Calu3 (cell line): ENCODE results near the gene BTRC. TPM values are rescaled to one million over a fixed set of nuclear protein-coding genes. Genes with fewer than 3 reads are reported as not detected.

Experiments
- BruUV-seq: library from RNA; stranded (reverse); fragments of 400-500 nt; replicated peaks from 2 replicates; lab custom pipeline; 2021; lab: Mats Ljungman, UMichigan
- CTCF ChIA-PET: fragments of 300-600 bp; sonication (Branson Sonifier 250); formaldehyde crosslinking; loops from one replicate; lab custom pipeline; 2022; ENCODE audit warnings: antibody characterized with exemption; lab: Charles Lee
- DNase-seq: peaks from one replicate; pipeline ENCODE4 v3.0.0; 2022
- H3K27ac Mint-ChIP-seq: one replicate; pipeline ENCODE4 v1.8.0; 2022; ENCODE audit warnings: mixed read lengths; ENCODE audit not compliant: unreplicated experiment
- H3K27me3 Mint-ChIP-seq: one replicate; pipeline ENCODE4 v1.8.0; 2022; ENCODE audit warnings: mixed read lengths; ENCODE audit not compliant: unreplicated experiment
- H3K36me3 Mint-ChIP-seq: one replicate; pipeline ENCODE4 v1.8.0; 2022; ENCODE audit warnings: mild to moderate bottlenecking, moderate library complexity, mixed read lengths; ENCODE audit not compliant: insufficient read depth, unreplicated experiment
- H3K4me1 Mint-ChIP-seq: one replicate; pipeline ENCODE4 v1.8.0; 2022; ENCODE audit warnings: mild to moderate bottlenecking, low read depth, mixed read lengths; ENCODE audit not compliant: unreplicated experiment
- H3K4me3 Mint-ChIP-seq: one replicate; pipeline ENCODE4 v1.8.0; 2022; ENCODE audit warnings: mild to moderate bottlenecking, low read depth, moderate library complexity, mixed read lengths; ENCODE audit not compliant: unreplicated experiment
- H3K9me3 Mint-ChIP-seq: one replicate; pipeline ENCODE4 v1.8.0; 2022; ENCODE audit warnings: low read depth, mixed read lengths; ENCODE audit not compliant: unreplicated experiment
- CTCF ChIP-seq: fragments of 200-600 bp; IDR thresholded peaks from one replicate; pipeline ENCODE4 v1.8.0; 2022; ENCODE audit warnings: antibody characterized with exemption; ENCODE audit not compliant: unreplicated experiment
- intact Hi-C: fragments of 100-400 bp; cut with micrococcal nuclease; formaldehyde crosslinking; loops from one replicate; pipeline ENCODE4 v1.10.0; 2022; ENCODE audit not compliant: unreplicated experiment
- total RNA-seq: library from RNA; stranded (reverse); gene quantifications from 2 replicates; pipeline ENCODE4 v1.2.3, GENCODE V29; 2022

BTRC gene
- total RNA-seq, 1 experiment from 2014 or later, result 7.9 TPM

GRCh38 chr10:101464082-101464481 lies 110.1 kb downstream of the BTRC start:
- Mint-ChIP-seq H3K4me1 (no peaks in the 10 kb centered on the region), H3K9me3 (no peaks in the 10 kb centered on the region), H3K27ac (no peak overlapping the region), H3K27me3 (no peaks in the 10 kb centered on the region), H3K4me3 (no peak overlapping the region), H3K36me3 (no peaks in the 10 kb centered on the region)
- CTCF ChIA-PET, result interaction anchor here (0.7 kb wide), 1 partner anchor 198 kb away, joined by 4 read pairs; no protein-coding TSS in a partner anchor
- no peak for TF ChIP-seq CTCF
- no peak for DNase-seq
- intact Hi-C loops, result no loop called here
- BruUV-seq, result no TSS peak

- no peak overlapping the region for H3K27ac Mint-ChIP-seq
- H3K27me3 Mint-ChIP-seq, result no peaks in the 10 kb centered on the region
- no TSS peak for BruUV-seq
- CTCF ChIA-PET, result no interaction called here
- no peaks in the 10 kb centered on the region for H3K4me1 Mint-ChIP-seq
- DNase-seq, result no peak
- intact Hi-C loops, result no loop called here
- no peaks in the 10 kb centered on the region for H3K36me3 Mint-ChIP-seq
- H3K9me3 Mint-ChIP-seq, result no peaks in the 10 kb centered on the region
- no peak for TF ChIP-seq CTCF
- no peak overlapping the region for H3K4me3 Mint-ChIP-seq
These were observed 110.6 kb downstream of the BTRC start for GRCh38 chr10:101464599-101464998.

GRCh38 chr10:101466016-101466912 lies 112.3 kb downstream of the BTRC start:
- DNase-seq, result no peak
- H3K4me1 Mint-ChIP-seq, result no peaks in the 10 kb centered on the region
- no TSS peak for BruUV-seq
- no peaks in the 10 kb centered on the region for H3K36me3 Mint-ChIP-seq
- no peaks in the 10 kb centered on the region for H3K27me3 Mint-ChIP-seq
- H3K4me3 Mint-ChIP-seq, result no peak overlapping the region
- TF ChIP-seq CTCF, result no peak
- intact Hi-C loops, result loop anchor here (2.0 kb wide), 1 partner anchor 165 kb away; no protein-coding TSS in a partner anchor
- CTCF ChIA-PET, result interaction anchor here (1.0 to 1.8 kb wide), 4 partner anchors 103 to 252 kb away, joined by 3 to 21 read pairs (median 8); no protein-coding TSS in a partner anchor
- no peak overlapping the region for H3K27ac Mint-ChIP-seq
- H3K9me3 Mint-ChIP-seq, result no peaks in the 10 kb centered on the region

GRCh38 chr10:101467286-101467770 lies 113.4 kb downstream of the BTRC start:
- Mint-ChIP-seq H3K4me3 (no peak overlapping the region), H3K4me1 (no peaks in the 10 kb centered on the region), H3K36me3 (no peaks in the 10 kb centered on the region), H3K27ac (no peak overlapping the region), H3K27me3 (no peaks in the 10 kb centered on the region), H3K9me3 (no peaks in the 10 kb centered on the region)
- peak; percentile 25 for DNase-seq
- intact Hi-C loops, result loop anchor here (2.0 kb wide), 1 partner anchor 167 kb away; no protein-coding TSS in a partner anchor
- BruUV-seq, result no TSS peak
- peak; percentile 37 for TF ChIP-seq CTCF
- CTCF ChIA-PET, result interaction anchor here (0.6 to 1.8 kb wide), 10 partner anchors 22 to 426 kb away, joined by 3 to 21 read pairs (median 4); no protein-coding TSS in a partner anchor
